Activated T-cell treated with anti-CD3 and anti-CD28 coated beads, Interleukin-2, amount 50 U/mL, for 72 hours (primary cell): ENCODE data around the gene SLC16A3. TPM values are rescaled to one million over a fixed set of nuclear protein-coding genes. Genes with fewer than 3 reads are reported as not detected.
"Not testable (repeated sequence)": the region's sequence is repeated elsewhere in the genome, so short reads cannot be mapped to it uniquely, and the experiment has no call there.

Experiments used
- ATAC-seq, 2 donors: fragments of 150-1000 bp; cut with Tn5 transposase; replicated peaks in 1 of 2; 2 replicates each; pipeline ENCODE4 v1.10.0; 2021; ENCODE audit warnings: moderate library complexity in 2 of 2, mild to moderate bottlenecking in 1 of 2
- DNase-seq, 2 donors: peaks; one replicate each; pipeline ENCODE4 v3.0.0; 2021 to 2022; ENCODE audit warnings: mixed read lengths in 1 of 2
- H3K27ac Mint-ChIP-seq: one replicate; pipeline ENCODE4 v1.8.0; 2022; ENCODE audit warnings: mild to moderate bottlenecking, moderate library complexity, mixed read lengths
- H3K27me3 Mint-ChIP-seq: one replicate; pipeline ENCODE4 v1.8.0; 2022; ENCODE audit warnings: low read depth, mixed read lengths
- H3K36me3 Mint-ChIP-seq, 2 donors: one replicate each; pipeline ENCODE4 v1.8.0; 2022; ENCODE audit warnings: mixed read lengths in 2 of 2, mild to moderate bottlenecking in 1 of 2; ENCODE audit not compliant: insufficient read depth in 2 of 2
- H3K4me1 Mint-ChIP-seq: one replicate; pipeline ENCODE4 v1.8.0; 2022; ENCODE audit warnings: low read depth, mixed read lengths
- H3K4me3 Mint-ChIP-seq, 2 donors: one replicate each; pipeline ENCODE4 v1.8.0; 2022; ENCODE audit warnings: mild to moderate bottlenecking in 2 of 2, mixed read lengths in 2 of 2, moderate library complexity in 2 of 2
- H3K9me3 Mint-ChIP-seq, 2 donors: one replicate each; pipeline ENCODE4 v1.8.0; 2022; ENCODE audit warnings: mixed read lengths in 2 of 2
- total RNA-seq, 2 donors: library from RNA; stranded (reverse); gene quantifications; one replicate each; pipeline ENCODE4 v1.2.3, GENCODE V29; 2022

Gene SLC16A3
- 10 to 100 TPM; 42.8 to 74.5 TPM for total RNA-seq

DNA sequence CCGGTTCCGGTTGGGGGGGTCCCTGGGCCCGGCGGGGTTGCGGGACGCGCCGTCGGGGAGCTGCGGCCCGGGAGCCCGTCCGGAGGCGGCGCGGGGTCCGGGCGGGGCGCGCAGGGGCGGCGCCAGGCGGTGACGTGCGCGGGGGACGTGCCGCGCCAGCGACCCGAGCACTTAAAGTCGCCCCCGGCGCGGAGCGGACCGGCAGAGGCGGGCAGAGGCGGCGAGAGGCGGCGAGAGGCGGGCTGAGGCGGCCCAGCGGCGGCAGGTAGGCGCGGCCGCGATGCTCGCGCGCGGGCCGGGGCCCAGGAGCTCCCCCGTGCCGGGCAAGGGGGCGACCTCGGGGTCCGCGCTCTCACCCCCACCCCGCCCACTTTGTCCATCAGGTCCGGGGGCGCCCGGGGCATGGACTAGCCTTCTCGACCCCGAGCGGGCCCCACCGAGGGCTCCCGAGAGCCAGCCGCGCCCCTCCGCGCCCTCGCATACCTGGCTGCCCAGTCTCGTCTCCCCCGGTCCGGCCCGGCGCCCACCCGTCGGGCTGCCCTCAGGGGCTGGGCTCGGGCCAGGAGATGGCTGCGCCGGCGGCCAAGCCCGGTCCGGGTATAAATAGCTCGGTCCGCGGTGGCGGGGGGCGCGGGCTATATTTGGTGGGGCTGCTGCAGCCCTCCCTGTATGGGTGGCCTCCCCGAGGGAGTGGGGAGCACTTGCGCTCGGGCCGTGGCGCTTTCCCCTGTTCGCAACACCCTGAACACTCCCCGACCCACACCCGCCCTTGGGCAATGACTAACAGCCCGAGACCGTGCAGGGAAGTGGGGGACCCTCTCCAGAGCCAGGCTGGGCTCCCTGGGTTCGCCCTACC is at the start of gene SLC16A3:
SLC16A3 (plus strand) TSS at position 201 of the 856 bp plus-strand sequence. CDS start 6,967 bp downstream, outside the sequence.
- H3K9me3 Mint-ChIP-seq, result no peaks in the 10 kb centered on the region
- DNase-seq, result peak; percentile 73 to 81
- H3K36me3 Mint-ChIP-seq, result peaks cover 2 to 3% of the 10 kb centered on the region in 2 donors
- peak; percentile 67 to 68 for ATAC-seq
- peaks cover 5% of the 10 kb centered on the region for H3K4me1 Mint-ChIP-seq
- H3K4me3 Mint-ChIP-seq, result peak within 1 kb of the TSS; percentile 85 to 90
- H3K27me3 Mint-ChIP-seq, result no peaks in the 10 kb centered on the region
- peak within 1 kb of the TSS; percentile 77 for H3K27ac Mint-ChIP-seq

DNA sequence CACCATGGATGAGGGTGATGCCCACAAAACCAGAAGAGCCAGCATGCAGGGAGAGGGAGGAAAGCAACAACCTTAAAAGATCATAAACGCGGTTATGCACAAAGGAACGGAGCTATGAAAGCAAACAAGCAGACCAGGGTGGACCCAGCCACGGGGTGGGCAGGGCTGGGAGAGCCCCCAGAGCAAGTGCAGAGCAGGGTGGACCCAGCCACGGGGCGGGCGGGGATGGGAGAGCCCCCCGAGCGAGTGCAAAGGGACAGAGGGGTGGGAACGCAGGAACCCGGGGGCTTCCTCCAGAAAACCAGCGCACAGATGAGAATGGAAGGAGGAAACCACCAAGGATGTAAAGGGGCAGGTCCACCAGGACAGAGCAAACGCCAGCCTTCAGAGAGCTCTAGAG is 49.4 kb upstream of the SLC16A3 start:
- H3K36me3 Mint-ChIP-seq, result peaks cover 0 to 2% of the 10 kb centered on the region in 2 donors
- no peak overlapping the region for H3K4me3 Mint-ChIP-seq
- H3K27me3 Mint-ChIP-seq, result no peaks in the 10 kb centered on the region
- no peak for DNase-seq
- H3K27ac Mint-ChIP-seq, result no peak overlapping the region
- H3K4me1 Mint-ChIP-seq, result no peaks in the 10 kb centered on the region
- H3K9me3 Mint-ChIP-seq, result no peaks in the 10 kb centered on the region
- no peak for ATAC-seq

DNA sequence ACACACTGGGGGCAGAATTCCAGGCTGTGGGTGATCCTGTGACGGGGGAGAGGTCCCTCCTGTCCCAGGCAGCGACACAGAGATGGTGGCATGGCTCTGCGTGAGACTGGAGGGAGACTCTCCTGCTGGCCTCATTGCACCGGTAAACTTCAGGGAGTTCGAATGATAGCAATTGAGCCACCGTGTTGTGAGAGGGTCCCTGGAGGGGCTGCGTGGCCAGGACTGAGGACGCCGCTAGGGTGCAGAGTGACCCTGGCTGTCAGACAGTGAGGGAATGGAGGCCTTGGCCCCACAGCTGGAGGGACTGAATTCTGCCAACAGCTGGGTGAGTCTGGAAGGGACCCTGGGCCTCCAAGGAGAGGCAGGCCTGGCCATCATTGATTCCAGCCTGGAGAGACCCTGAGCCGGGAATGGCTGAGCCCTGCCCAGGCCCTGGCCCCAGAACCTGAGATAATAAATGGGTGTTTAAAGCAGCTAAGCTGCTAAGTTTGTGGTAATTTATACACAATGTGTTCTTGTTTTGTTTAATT is 48.8 kb upstream of the SLC16A3 start:
- ATAC-seq (no peak), DNase-seq (no peak)
- no peaks in the 10 kb centered on the region for H3K27me3 Mint-ChIP-seq
- H3K9me3 Mint-ChIP-seq, result no peaks in the 10 kb centered on the region
- H3K27ac Mint-ChIP-seq, result no peak overlapping the region
- H3K4me1 Mint-ChIP-seq, result no peaks in the 10 kb centered on the region
- no peak overlapping the region for H3K4me3 Mint-ChIP-seq
- peaks cover 0 to 2% of the 10 kb centered on the region in 2 donors for H3K36me3 Mint-ChIP-seq

DNA sequence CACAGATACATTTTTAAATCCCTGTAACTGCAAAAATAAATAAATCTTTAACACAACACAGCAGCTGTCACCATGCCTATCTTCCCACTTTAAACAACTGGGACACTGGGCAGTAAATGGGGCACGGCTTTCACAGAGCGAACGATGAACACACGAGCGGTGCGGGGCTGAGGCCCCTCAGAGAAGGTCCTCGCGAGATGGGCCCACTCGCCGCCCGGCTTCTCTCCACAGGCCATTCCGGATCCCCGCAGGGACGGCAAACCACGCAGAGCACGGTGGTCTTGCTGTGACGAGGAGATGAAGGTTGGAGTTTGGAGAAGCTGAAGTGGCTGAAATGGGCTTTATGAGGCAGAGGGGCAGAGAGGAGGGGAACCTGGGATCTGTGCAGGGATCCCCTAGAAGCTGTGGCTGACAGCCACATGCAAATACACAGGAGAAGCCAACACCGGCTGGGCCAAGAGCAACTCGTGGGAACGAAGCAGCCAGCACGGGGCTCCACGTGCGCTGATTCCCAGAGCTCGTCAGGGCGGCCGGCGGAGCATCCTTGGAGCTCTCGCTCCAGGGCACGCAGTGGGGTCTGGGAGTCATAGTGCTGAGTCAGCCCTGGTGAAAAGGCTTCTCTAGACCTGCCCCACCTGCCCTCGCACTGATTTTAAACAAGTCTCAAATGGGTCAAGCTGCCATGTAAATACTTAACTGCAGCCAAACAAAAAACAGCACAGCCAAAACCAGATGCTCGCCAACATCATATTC is 47.9 kb upstream of the SLC16A3 start:
- Mint-ChIP-seq H3K4me1 (no peaks in the 10 kb centered on the region), H3K36me3 (peaks cover 0 to 2% of the 10 kb centered on the region in 2 donors), H3K27ac (no peak overlapping the region), H3K4me3 (no peak overlapping the region), H3K27me3 (no peaks in the 10 kb centered on the region), H3K9me3 (no peaks in the 10 kb centered on the region)
- no peak for ATAC-seq
- DNase-seq, result no peak

DNA sequence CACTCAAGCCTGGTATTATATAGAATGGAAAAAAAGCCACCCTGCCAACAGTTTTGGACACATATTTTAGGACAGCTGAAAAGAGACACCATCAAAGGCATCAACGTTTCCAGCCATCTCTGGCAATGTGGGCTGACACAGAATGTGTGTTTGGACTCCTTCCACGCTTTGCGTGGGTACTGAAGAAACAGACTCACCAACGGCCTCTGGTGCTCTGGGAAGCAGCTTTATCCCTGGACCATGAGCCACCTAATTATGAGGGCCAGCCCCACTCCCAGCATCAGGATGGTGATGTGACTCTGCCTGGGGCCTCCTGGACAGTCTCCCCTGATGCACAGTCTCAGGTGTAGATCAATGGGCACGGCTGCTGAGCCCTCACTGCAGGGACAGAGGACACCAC is 44.1 kb upstream of the SLC16A3 start:
- DNase-seq (no peak), ATAC-seq (no peak)
- Mint-ChIP-seq H3K4me1 (no peaks in the 10 kb centered on the region), H3K36me3 (peaks cover 0 to 5% of the 10 kb centered on the region in 2 donors), H3K9me3 (no peaks in the 10 kb centered on the region), H3K27me3 (no peaks in the 10 kb centered on the region), H3K27ac (no peak overlapping the region), H3K4me3 (no peak overlapping the region)

DNA sequence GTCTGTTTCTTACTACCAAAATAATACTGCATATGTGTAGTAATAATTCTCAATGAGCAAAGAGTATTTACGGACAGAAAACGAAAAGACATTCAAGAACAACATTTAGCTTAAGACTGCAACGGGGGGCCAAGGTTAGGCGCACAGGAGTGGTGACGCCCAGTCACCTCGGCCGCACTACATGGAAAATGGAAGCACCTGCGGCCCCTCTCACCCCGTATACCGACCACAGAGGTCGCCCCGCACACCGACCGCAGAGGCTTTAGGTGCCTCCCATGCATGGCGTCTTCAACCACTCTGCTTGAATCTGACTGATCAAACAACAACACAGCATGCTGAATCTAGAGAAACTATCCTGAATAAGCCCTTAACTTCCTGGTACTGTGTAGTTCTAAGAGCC is 42.6 kb upstream of the SLC16A3 start:
- no peak for DNase-seq
- H3K27ac Mint-ChIP-seq, result no peak overlapping the region
- H3K9me3 Mint-ChIP-seq, result no peaks in the 10 kb centered on the region
- H3K36me3 Mint-ChIP-seq, result peaks cover 0 to 5% of the 10 kb centered on the region in 2 donors
- no peaks in the 10 kb centered on the region for H3K27me3 Mint-ChIP-seq
- ATAC-seq, result no peak
- no peak overlapping the region for H3K4me3 Mint-ChIP-seq
- H3K4me1 Mint-ChIP-seq, result no peaks in the 10 kb centered on the region

DNA sequence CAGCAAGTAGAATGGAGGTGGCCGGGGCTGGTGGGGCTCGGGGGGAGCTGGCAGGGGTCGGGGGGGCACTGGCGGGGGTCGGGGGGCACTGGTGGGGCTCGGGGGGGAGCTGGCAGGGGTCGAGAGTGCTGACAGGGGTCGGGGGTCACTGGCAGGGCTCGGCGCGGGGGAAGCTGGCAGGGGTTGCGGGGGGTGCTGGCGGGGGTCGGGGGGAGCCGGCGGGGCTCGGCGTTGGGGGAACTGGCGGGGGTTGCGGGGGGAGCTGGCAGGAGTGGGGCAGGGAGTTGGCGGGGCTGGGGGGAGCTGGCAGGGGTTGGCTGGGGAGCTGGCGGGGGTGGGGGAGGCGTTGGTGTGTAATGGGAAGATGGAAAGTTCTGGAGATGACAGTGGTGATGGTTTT is 41.3 kb upstream of the SLC16A3 start:
- peaks cover 0 to 5% of the 10 kb centered on the region in 2 donors for H3K36me3 Mint-ChIP-seq
- H3K4me1 Mint-ChIP-seq, result no peaks in the 10 kb centered on the region
- ATAC-seq, result no peak
- H3K4me3 Mint-ChIP-seq, result no peak overlapping the region
- no peak overlapping the region for H3K27ac Mint-ChIP-seq
- DNase-seq, result no peak
- no peaks in the 10 kb centered on the region for H3K27me3 Mint-ChIP-seq
- no peaks in the 10 kb centered on the region for H3K9me3 Mint-ChIP-seq

DNA sequence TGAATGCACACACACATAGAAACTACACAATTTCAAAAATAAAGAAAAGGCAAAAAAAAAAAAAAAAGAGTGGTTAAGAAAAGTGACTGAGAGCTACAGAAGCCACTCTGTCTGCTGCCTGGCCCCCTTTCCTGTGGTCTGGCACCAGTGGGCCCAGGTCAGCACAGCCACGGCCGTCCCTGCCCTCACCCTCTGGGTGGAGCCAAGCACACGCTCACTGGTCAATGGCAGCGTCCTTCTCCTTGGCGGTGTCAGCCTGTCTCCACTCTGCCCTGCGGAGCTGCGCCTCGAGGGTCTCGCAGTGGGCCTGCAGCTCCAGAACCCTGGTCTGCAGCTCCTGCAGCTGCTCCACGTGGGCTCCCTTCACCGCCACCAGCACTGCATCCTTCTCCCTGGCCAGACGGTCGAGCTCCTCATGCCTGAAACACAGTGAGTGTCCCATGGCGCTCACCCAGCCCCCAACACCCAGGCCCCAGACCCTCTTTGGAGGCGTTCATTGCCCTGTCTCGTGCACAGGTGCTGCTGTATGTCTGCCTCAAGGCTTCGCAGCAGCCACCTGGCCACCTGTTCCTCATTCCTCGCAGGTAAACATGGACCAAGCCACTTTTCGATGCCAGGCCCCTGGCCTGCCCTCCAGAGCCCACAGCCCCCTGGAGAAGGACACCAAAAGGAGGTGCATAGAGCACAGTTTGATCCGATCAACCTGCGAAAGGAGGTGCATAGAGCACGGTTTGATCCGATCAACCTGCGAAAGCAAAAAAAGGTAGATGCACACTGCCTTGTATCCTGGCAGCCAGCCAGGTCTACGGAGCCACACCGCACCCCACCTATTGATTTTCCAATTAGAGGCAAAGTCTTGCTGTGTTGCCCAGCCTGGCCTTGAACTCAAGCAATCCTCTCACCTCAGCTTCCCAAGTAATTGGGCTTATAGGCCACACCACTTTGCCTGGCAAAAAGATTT is 40.6 kb upstream of the SLC16A3 start:
- no peaks in the 10 kb centered on the region for H3K9me3 Mint-ChIP-seq
- peaks cover under 1 to 7% of the 10 kb centered on the region in 2 donors for H3K36me3 Mint-ChIP-seq
- H3K4me3 Mint-ChIP-seq, result no peak overlapping the region
- H3K27me3 Mint-ChIP-seq, result no peaks in the 10 kb centered on the region
- ATAC-seq (no peak), DNase-seq (no peak)
- no peaks in the 10 kb centered on the region for H3K4me1 Mint-ChIP-seq
- no peak overlapping the region for H3K27ac Mint-ChIP-seq

DNA sequence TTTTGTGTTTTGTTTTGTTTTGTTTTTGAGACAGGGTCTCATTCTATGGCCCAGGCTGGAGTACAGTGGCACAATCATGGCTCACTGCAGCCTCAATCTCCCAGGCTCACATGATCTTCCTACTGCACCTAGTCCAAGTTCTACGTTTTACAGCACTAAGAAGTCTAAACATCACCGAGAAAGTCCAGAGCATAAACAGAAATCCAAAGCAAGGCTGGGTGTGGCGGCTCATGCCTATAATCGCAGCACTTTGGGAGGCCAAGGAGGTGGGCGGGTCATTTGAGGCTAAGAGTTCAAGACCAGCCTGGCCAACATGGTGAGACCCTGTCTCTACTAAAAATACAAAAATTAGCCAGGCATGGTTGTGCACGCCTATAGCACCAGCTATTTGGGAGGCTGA is 35.8 kb upstream of the SLC16A3 start:
- not testable (repeated sequence) for H3K27me3 Mint-ChIP-seq, H3K9me3 Mint-ChIP-seq, DNase-seq, H3K4me3 Mint-ChIP-seq, H3K4me1 Mint-ChIP-seq, H3K27ac Mint-ChIP-seq, ATAC-seq
- H3K36me3 Mint-ChIP-seq, result peaks cover 3 to 15% of the 10 kb centered on the region in 2 donors

DNA sequence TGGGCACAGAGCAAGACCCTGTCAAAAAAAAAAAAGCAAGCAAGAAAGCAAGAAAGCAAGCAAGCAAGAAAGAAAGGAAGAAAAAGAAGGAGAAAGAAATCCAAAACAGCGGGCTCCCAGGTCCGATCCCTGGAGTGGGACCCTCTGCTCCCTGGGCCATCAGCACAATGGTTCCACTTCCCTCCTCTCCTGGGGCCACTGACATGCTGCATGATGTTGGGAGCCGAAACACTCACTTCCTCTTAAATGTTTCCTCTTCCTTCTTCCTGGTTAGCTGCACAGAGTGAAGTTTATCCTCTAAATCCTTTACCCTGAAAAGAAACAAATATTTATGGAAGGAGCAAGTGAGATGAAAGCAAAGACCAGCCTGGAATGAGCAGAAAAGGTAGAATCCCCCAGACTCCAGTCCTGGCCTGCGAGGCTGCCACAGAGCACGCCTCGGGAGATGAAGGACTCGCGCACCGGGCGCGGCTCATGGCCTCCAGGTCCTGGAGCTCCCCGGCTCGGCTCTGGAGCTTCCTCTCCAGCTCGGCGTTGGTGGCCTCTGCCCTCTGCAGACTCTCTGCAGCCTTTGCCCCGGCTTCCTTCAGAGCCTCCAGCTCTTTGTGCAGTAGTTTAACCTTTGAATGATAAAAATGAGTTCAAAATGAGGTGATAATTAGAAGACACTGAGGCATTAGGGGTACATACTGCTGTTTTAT is 35.2 kb upstream of the SLC16A3 start:
- no peaks in the 10 kb centered on the region for H3K9me3 Mint-ChIP-seq
- ATAC-seq, result no peak
- no peak for DNase-seq
- H3K4me3 Mint-ChIP-seq, result no peak overlapping the region
- no peak overlapping the region for H3K27ac Mint-ChIP-seq
- no peaks in the 10 kb centered on the region for H3K27me3 Mint-ChIP-seq
- H3K4me1 Mint-ChIP-seq, result peaks cover 16% of the 10 kb centered on the region
- peaks cover 3 to 17% of the 10 kb centered on the region in 2 donors for H3K36me3 Mint-ChIP-seq

DNA sequence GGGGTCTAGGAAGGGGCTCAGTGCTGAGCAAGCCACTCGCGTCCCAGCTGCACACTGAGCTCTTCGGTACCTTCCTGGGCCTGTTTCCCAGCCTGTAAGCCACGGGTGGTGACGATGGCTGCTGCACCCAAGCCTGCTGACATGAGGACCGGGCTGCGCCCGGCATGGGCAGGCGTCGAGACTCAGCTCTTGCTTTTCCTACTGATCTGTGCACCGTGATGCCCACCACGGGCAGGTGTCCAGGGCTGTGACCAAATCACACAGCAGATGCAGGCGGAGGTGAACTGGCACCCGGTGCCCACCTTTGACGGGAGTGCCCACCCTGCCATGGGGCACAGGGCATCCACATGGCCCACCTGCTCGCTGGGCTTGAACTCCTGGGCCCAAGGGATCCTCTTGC is 34.1 kb upstream of the SLC16A3 start:
- peaks cover 26% of the 10 kb centered on the region for H3K4me1 Mint-ChIP-seq
- no peak overlapping the region for H3K27ac Mint-ChIP-seq
- peaks cover 3 to 17% of the 10 kb centered on the region in 2 donors for H3K36me3 Mint-ChIP-seq
- no peak for ATAC-seq
- no peaks in the 10 kb centered on the region for H3K9me3 Mint-ChIP-seq
- DNase-seq, result no peak
- H3K4me3 Mint-ChIP-seq, result no peak overlapping the region
- H3K27me3 Mint-ChIP-seq, result no peaks in the 10 kb centered on the region
